ENCODE measurements around the gene MOCOS. TPM values are rescaled to one million over a fixed set of nuclear protein-coding genes. Genes with fewer than 3 reads are reported as not detected.

MOCOS gene
- total and polyA plus RNA-seq, 2 donors from 2014 or later, result 1.1 to 5.8 TPM

DNA sequence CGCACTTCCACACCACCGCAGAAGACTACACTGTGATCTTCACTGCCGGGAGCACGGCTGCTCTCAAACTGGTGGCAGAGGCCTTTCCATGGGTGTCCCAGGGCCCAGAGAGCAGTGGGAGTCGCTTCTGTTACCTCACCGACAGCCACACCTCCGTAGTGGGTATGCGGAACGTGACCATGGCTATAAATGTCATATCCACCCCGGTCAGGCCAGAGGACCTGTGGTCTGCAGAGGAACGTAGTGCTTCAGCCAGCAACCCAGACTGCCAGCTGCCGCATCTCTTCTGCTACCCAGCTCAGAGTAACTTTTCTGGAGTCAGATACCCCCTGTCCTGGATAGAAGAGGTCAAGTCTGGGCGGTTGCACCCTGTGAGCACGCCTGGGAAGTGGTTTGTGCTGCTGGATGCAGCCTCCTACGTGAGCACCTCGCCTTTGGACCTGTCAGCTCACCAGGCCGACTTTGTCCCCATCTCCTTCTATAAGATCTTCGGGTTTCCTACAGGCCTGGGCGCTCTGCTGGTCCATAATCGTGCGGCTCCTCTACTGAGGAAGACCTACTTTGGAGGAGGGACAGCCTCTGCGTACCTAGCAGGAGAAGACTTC, 12.5 kb downstream of the MOCOS start:
- H3K27me3 ChIP-seq (ENCODE audit: control insufficient read depth, insufficient read depth, low read length), result no peaks in the 10 kb centered on the region
- H3K27ac ChIP-seq (ENCODE audit: low read depth in 2 of 2, low read length in 2 of 2), result no peak overlapping the region
- no peak overlapping the region for H3K4me3 ChIP-seq (ENCODE audit: low read length in 3 of 3)
- H3K9ac ChIP-seq (ENCODE audit: low read length in 3 of 3), result no peak overlapping the region
- H3K36me3 ChIP-seq (ENCODE audit: control insufficient read depth in 2 of 3, insufficient read depth in 3 of 3, low read length in 3 of 3), result no peaks in the 10 kb centered on the region
- intact Hi-C loops (cut with DNase I), result no loop called here
- no peaks in the 10 kb centered on the region for H3K4me1 ChIP-seq (ENCODE audit: control insufficient read depth in 2 of 3, insufficient read depth in 2 of 3, low read depth in 1 of 3, low read length in 3 of 3)
- TF ChIP-seq CTCF (IDR thresholded peaks at IDR 0.05; ENCODE audit: borderline replicate concordance, extremely low read depth, insufficient read depth), result no peak
- DNase-seq (no peak), FAIRE-seq (no peak)
- no peaks in the 10 kb centered on the region for H3K9me3 ChIP-seq (ENCODE audit: control insufficient read depth in 2 of 3, insufficient read depth in 1 of 3, low read length in 3 of 3)

DNA sequence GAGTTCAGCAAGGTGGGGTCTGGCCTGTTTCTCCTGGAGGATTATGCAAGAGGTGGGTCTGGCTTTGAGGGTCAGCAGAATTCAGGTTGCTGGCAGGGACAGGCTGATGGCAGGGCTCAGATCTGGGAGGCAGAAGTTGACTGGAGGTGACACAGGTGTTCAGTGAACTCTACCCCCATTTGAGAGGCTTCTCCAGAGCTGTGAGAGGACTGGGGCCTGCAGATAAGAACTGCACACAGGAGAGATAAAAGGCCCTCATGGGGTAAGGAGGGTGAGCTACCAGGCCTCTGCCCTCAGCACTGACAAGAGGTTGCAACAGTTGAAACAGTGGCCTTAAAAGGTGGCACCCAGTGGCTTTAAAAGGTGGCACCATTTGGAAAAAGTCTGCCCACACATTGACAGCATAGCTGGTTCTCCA, 13.1 kb downstream of the MOCOS start:
- intact Hi-C loops (cut with DNase I), result no loop called here

GRCh38 chr18:36201765-36202164, 14.5 kb downstream of the MOCOS start:
- intact Hi-C loops (cut with DNase I), result no loop called here

More for the DNA sequence above, 13.1 kb downstream of the MOCOS start:
- H3K4me1 ChIP-seq (ENCODE audit: control insufficient read depth in 2 of 3, insufficient read depth in 2 of 3, low read depth in 1 of 3, low read length in 3 of 3), result no peaks in the 10 kb centered on the region
- H3K27me3 ChIP-seq (ENCODE audit: control insufficient read depth, insufficient read depth, low read length), result no peaks in the 10 kb centered on the region
- H3K36me3 ChIP-seq (ENCODE audit: control insufficient read depth in 2 of 3, insufficient read depth in 3 of 3, low read length in 3 of 3), result no peaks in the 10 kb centered on the region
- no peak overlapping the region for H3K9ac ChIP-seq (ENCODE audit: low read length in 3 of 3)
- no peak for DNase-seq
- TF ChIP-seq CTCF (IDR thresholded peaks at IDR 0.05; ENCODE audit: borderline replicate concordance, extremely low read depth, insufficient read depth), result no peak
- no peak for FAIRE-seq
- no peaks in the 10 kb centered on the region for H3K9me3 ChIP-seq (ENCODE audit: control insufficient read depth in 2 of 3, insufficient read depth in 1 of 3, low read length in 3 of 3)
- H3K27ac ChIP-seq (ENCODE audit: low read depth in 2 of 2, low read length in 2 of 2), result no peak overlapping the region
- no peak overlapping the region for H3K4me3 ChIP-seq (ENCODE audit: low read length in 3 of 3)

More at GRCh38 chr18:36201765-36202164, 14.5 kb downstream of the MOCOS start:
- H3K4me3 ChIP-seq (ENCODE audit: low read length in 3 of 3), result no peak overlapping the region
- no peak overlapping the region for H3K9ac ChIP-seq (ENCODE audit: low read length in 3 of 3)
- no peaks in the 10 kb centered on the region for H3K36me3 ChIP-seq (ENCODE audit: control insufficient read depth in 2 of 3, insufficient read depth in 3 of 3, low read length in 3 of 3)
- H3K9me3 ChIP-seq (ENCODE audit: control insufficient read depth in 2 of 3, insufficient read depth in 1 of 3, low read length in 3 of 3), result no peaks in the 10 kb centered on the region
- no peak for TF ChIP-seq CTCF (IDR thresholded peaks at IDR 0.05; ENCODE audit: borderline replicate concordance, extremely low read depth, insufficient read depth)
- FAIRE-seq (no peak), DNase-seq (no peak)
- H3K27me3 ChIP-seq (ENCODE audit: control insufficient read depth, insufficient read depth, low read length), result no peaks in the 10 kb centered on the region
- no peaks in the 10 kb centered on the region for H3K4me1 ChIP-seq (ENCODE audit: control insufficient read depth in 2 of 3, insufficient read depth in 2 of 3, low read depth in 1 of 3, low read length in 3 of 3)
- no peak overlapping the region for H3K27ac ChIP-seq (ENCODE audit: low read depth in 2 of 2, low read length in 2 of 2)
